SIG-M5 treated with dmso at 0.1 percent for 504 hours (cell line): ENCODE measurements around the gene UGT1A5.
"Not testable (repeated sequence)": the region's sequence is repeated elsewhere in the genome, so short reads cannot be mapped to it uniquely, and the experiment has no call there.

Experiments
- DNase-seq: peaks from one replicate; lab custom pipeline; 2025; ENCODE audit not compliant: unreplicated experiment; lab: John Stamatoyannopoulos, UW

Gene UGT1A5

GRCh38 chr2:233692648-233693047, 20.1 kb upstream of the UGT1A5 start, which contains the start of gene UGT1A6:
Gene UGT1A6, plus strand, starts transcription at chr2:233692890. Its CDS starts 115 bp downstream, at chr2:233693005.
- DNase-seq = no peak

- no peak for DNase-seq
These were observed 18.7 kb upstream of the UGT1A5 start for GRCh38 chr2:233693963-233694362.

- DNase-seq = no peak
These were observed 14.0 kb upstream of the UGT1A5 start for GRCh38 chr2:233698740-233699139.

- DNase-seq = no peak
These were observed 13.2 kb upstream of the UGT1A5 start for GRCh38 chr2:233699424-233700027.

- DNase-seq = peak; percentile 14
These were observed 12.6 kb upstream of the UGT1A5 start for GRCh38 chr2:233700028-233700635.

GRCh38 chr2:233700842-233701241, 11.9 kb upstream of the UGT1A5 start:
- not testable (repeated sequence) for DNase-seq

- DNase-seq = no peak
These were observed 10.5 kb upstream of the UGT1A5 start for GRCh38 chr2:233702238-233702637.

GRCh38 chr2:233705911-233706506, 6.7 kb upstream of the UGT1A5 start:
- peak; percentile 25 for DNase-seq

GRCh38 chr2:233706720-233707119, 6.0 kb upstream of the UGT1A5 start:
- DNase-seq = no peak

- DNase-seq = no peak
These were observed 4.6 kb upstream of the UGT1A5 start for GRCh38 chr2:233707940-233708644.

- DNase-seq = no peak
These were observed 3.8 kb upstream of the UGT1A5 start for GRCh38 chr2:233708942-233709341.

- peak; percentile 53 for DNase-seq
These were observed 1.2 kb upstream of the UGT1A5 start for GRCh38 chr2:233711312-233712008.

GRCh38 chr2:233713262-233713615, 532 bp downstream of the UGT1A5 start:
- DNase-seq = no peak

GRCh38 chr2:233714121-233714520, 1.4 kb downstream of the UGT1A5 start:
- DNase-seq = no peak

- DNase-seq = no peak
These were observed 5.8 kb downstream of the UGT1A5 start, which contains the start of gene UGT1A4 for GRCh38 chr2:233718552-233718951. Gene UGT1A4, plus strand, starts transcription at chr2:233718736. Its CDS starts 85 bp downstream, at chr2:233718821.

GRCh38 chr2:233728723-233729301, 16.1 kb downstream of the UGT1A5 start, which contains the start of gene UGT1A3:
Gene UGT1A3, plus strand, starts transcription at chr2:233729042. Its CDS starts 85 bp downstream, at chr2:233729127.
- DNase-seq = no peak

- DNase-seq = not testable (repeated sequence)
These were observed 24.4 kb downstream of the UGT1A5 start for GRCh38 chr2:233736868-233737653.

- DNase-seq = no peak
These were observed 28.2 kb downstream of the UGT1A5 start for GRCh38 chr2:233740870-233741269.

- DNase-seq = no peak
These were observed 31.0 kb downstream of the UGT1A5 start for GRCh38 chr2:233743464-233744259.
